Activated CD8-positive, alpha-beta memory T cell treated with anti-CD3 and anti-CD28 coated beads, Interleukin-2, amount 10 ng/mL, durations not matched to agents 7 days and 5 days (primary cell): ENCODE results near the gene FGF11. TPM values are rescaled to one million over a fixed set of nuclear protein-coding genes. Genes with fewer than 3 reads are reported as not detected.

Source experiments
- ATAC-seq: fragments of 150-1000 bp; cut with Tn5 transposase; one replicate; pipeline ENCODE4 v1.10.0; 2021; ENCODE audit warnings: moderate library complexity
- CTCF ChIA-PET: fragments of 350-600 bp; sonication (Branson Sonifier 250); formaldehyde crosslinking; loops from one replicate; lab custom pipeline; 2021; ENCODE audit warnings: antibody characterized with exemption; lab: Charles Lee
- DNase-seq: peaks from one replicate; pipeline ENCODE4 v3.0.0-alpha.2; 2020
- H3K27ac Mint-ChIP-seq: one replicate; pipeline ENCODE4 v1.8.0; 2021; ENCODE audit warnings: mild to moderate bottlenecking, mixed read lengths
- H3K27me3 Mint-ChIP-seq: one replicate; pipeline ENCODE4 v1.8.0; 2021; ENCODE audit warnings: mixed read lengths
- H3K36me3 Mint-ChIP-seq: one replicate; pipeline ENCODE4 v1.8.0; 2021; ENCODE audit warnings: mild to moderate bottlenecking, mixed read lengths
- H3K4me1 Mint-ChIP-seq: one replicate; pipeline ENCODE4 v1.8.0; 2021; ENCODE audit warnings: mixed read lengths
- H3K4me3 Mint-ChIP-seq: one replicate; pipeline ENCODE4 v1.8.0; 2021; ENCODE audit warnings: mild to moderate bottlenecking, moderate library complexity, mixed read lengths
- H3K9me3 Mint-ChIP-seq: one replicate; pipeline ENCODE4 v1.8.0; 2022; ENCODE audit warnings: low read depth, mixed read lengths
- total RNA-seq, 2 experiments: library from RNA; stranded (reverse); gene quantifications; one replicate each; pipeline ENCODE4 v1.2.3, GENCODE V29; 2021

Gene FGF11
- total RNA-seq, 2 experiments from 2014 or later, result 3.6 to 4.1 TPM

DNA sequence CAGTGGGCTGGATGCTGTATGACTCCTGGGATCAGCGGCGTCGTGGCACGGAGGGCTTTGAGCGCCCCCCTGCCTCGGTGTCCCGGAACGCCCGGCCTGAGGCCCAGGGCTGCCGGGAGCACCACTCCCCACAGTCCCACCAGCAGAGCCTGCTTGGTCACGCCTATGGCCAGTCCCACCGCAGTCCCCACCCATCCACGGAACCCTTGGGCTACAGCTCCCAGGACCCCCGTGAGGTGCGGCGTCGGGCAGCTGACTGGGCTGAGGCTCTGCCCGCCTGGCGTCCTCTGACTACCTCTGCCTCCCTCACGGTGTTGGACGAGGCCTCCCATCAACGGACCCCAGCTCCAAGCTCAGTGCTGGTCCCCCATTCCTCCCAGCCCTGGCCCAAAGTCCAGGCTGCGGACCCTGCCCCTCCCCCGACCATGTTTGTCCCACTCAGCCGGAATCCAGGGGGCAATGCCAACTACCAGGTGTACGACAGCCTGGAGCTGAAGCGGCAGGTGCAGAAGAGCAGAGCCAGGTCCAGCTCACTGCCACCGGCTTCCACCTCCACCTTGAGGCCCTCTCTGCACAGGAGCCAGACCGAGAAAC, 12.3 kb upstream of the FGF11 start:
- Mint-ChIP-seq H3K4me3 (no peak overlapping the region), H3K27ac (no peak overlapping the region), H3K36me3 (no peaks in the 10 kb centered on the region), H3K4me1 (no peaks in the 10 kb centered on the region), H3K27me3 (no peaks in the 10 kb centered on the region), H3K9me3 (no peaks in the 10 kb centered on the region)
- ATAC-seq (no peak), DNase-seq (no peak)
- CTCF ChIA-PET, result interaction anchor here (0.9 kb wide), 1 partner anchor 9 kb away, joined by 3 read pairs; no protein-coding TSS in a partner anchor

DNA sequence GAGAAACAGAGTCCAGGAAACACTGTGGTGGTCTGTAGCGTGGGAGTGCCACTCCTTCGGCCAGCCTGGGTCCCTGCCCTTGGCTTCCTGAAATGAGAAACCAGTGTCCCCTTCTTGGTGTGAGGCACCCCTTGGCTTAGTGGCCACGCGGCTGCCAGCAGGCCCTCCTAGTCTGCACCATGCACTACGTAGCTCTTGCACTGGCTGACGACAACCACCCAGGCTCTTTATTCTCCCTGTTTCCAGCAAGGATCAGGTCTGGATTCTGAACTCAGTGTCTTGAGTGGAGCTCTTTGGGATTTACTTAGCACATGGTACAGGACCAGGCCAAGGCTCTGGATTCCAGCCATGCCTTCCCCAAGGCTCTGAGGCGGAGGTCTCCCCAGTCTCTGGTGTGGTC, 11.8 kb upstream of the FGF11 start:
- ATAC-seq (no peak), DNase-seq (no peak)
- CTCF ChIA-PET, result interaction anchor here (0.9 kb wide), 1 partner anchor 9 kb away, joined by 3 read pairs; no protein-coding TSS in a partner anchor
- no peak overlapping the region for H3K4me3 Mint-ChIP-seq
- H3K9me3 Mint-ChIP-seq, result no peaks in the 10 kb centered on the region
- H3K4me1 Mint-ChIP-seq, result no peaks in the 10 kb centered on the region
- no peaks in the 10 kb centered on the region for H3K27me3 Mint-ChIP-seq
- H3K27ac Mint-ChIP-seq, result no peak overlapping the region
- no peaks in the 10 kb centered on the region for H3K36me3 Mint-ChIP-seq

DNA sequence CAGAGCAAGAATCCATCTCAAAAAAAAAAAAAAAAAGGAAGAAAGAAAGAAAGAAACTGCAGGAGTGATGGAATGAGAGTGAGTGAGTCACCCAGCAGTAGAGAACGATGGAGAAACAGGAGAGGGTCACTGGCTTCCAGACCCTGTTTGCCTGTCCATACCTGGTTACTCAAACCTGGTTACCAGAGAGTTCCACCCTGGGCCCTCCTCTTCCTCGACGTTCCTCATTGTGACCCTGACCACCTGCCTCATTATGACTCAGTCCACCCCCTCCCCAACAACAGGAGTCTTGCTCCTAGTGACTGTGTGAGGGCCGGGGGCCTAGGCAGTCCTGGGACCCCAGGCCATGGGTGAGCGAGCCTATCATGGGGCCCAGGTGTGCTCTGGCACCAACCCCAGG, 10.8 kb upstream of the FGF11 start, which contains the start of gene SPEM3:
Gene SPEM3 (plus strand): TSS at position 301 of the 400 bp plus-strand sequence. CDS start 46 bp downstream, at position 347.
- CTCF ChIA-PET, result no interaction called here

DNA sequence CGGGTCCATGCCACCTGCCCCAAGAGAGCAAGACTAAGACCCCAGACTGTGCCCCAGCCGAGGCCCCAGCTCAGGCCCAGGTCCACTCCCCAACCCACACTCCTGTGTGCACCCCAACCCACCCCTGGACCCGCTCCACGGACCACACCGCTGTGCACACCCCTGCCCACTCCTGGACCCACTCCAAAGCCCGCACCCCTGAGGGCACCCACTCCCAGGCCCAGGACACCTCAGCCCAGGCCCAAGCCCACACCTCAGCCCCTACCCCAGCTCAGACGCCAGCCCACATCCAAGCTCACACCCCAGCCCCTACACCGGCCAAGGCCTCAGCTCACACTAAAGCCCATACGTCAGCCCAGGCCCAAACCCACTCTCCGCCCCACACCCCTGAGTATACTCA, 9.6 kb upstream of the FGF11 start:
- no peaks in the 10 kb centered on the region for H3K27me3 Mint-ChIP-seq
- H3K4me3 Mint-ChIP-seq, result no peak overlapping the region
- DNase-seq (no peak), ATAC-seq (no peak)
- no peaks in the 10 kb centered on the region for H3K36me3 Mint-ChIP-seq
- CTCF ChIA-PET, result no interaction called here
- H3K27ac Mint-ChIP-seq, result no peak overlapping the region
- H3K9me3 Mint-ChIP-seq, result no peaks in the 10 kb centered on the region
- H3K4me1 Mint-ChIP-seq, result no peaks in the 10 kb centered on the region

More for the DNA sequence above, 10.8 kb upstream of the FGF11 start, which contains the start of gene SPEM3:
- DNase-seq, result no peak
- no peaks in the 10 kb centered on the region for H3K4me1 Mint-ChIP-seq
- H3K36me3 Mint-ChIP-seq, result no peaks in the 10 kb centered on the region
- no peaks in the 10 kb centered on the region for H3K27me3 Mint-ChIP-seq
- no peak for ATAC-seq
- H3K4me3 Mint-ChIP-seq, result no peak within 1 kb of the TSS
- H3K9me3 Mint-ChIP-seq, result no peaks in the 10 kb centered on the region
- H3K27ac Mint-ChIP-seq, result no peak within 1 kb of the TSS

DNA sequence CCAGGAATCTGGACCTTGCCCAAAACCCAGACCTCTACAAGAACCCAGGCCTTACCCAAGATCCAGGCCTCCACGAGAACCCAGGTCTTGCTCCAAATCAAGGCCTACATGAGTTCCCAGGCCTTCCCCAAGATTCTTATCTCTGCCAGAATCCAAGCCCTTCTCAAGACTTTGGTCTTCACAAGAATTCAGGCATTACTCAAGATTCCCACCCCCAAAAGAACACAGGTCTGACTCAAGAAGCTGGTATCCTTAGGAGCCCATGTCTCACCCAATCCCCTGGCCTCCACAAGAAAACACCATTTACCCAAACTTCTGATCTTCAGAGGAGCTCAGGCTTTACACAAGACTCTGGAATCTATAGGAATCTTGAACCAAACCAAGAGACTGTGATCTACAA, 8.1 kb upstream of the FGF11 start:
- Mint-ChIP-seq H3K4me1 (peaks cover 11% of the 10 kb centered on the region), H3K4me3 (no peak overlapping the region), H3K9me3 (no peaks in the 10 kb centered on the region), H3K36me3 (no peaks in the 10 kb centered on the region), H3K27ac (no peak overlapping the region), H3K27me3 (no peaks in the 10 kb centered on the region)
- ATAC-seq (no peak), DNase-seq (no peak)
- CTCF ChIA-PET, result interaction anchor here (0.6 kb wide), 1 partner anchor 227 kb away, joined by 3 read pairs; no protein-coding TSS in a partner anchor

DNA sequence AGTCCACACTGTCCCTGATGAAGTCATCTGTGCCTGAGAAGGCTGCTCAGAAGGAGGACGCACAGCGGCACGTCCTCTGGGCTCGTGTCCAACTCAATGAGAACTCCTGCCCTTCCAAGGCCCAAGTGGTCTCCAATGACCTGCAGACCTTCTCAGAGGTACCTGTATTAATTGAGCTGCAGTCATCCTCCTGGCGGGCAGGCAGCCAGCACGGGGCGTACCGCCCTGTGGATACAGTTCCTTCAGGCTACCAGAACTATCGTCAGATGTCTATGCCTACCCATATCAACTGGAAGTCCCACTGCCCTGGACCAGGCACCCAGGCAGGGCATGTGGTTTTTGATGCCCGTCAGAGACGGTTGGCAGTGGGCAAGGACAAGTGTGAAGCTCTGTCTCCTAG, 7.0 kb upstream of the FGF11 start:
- Mint-ChIP-seq H3K4me1 (peaks cover 20% of the 10 kb centered on the region), H3K4me3 (no peak overlapping the region), H3K9me3 (no peaks in the 10 kb centered on the region), H3K36me3 (no peaks in the 10 kb centered on the region), H3K27ac (no peak overlapping the region), H3K27me3 (no peaks in the 10 kb centered on the region)
- DNase-seq (no peak), ATAC-seq (no peak)
- CTCF ChIA-PET, result interaction anchor here (1.0 kb wide), 1 partner anchor 28 kb away, joined by 3 read pairs; the partner anchor contains the start of gene TMEM256

DNA sequence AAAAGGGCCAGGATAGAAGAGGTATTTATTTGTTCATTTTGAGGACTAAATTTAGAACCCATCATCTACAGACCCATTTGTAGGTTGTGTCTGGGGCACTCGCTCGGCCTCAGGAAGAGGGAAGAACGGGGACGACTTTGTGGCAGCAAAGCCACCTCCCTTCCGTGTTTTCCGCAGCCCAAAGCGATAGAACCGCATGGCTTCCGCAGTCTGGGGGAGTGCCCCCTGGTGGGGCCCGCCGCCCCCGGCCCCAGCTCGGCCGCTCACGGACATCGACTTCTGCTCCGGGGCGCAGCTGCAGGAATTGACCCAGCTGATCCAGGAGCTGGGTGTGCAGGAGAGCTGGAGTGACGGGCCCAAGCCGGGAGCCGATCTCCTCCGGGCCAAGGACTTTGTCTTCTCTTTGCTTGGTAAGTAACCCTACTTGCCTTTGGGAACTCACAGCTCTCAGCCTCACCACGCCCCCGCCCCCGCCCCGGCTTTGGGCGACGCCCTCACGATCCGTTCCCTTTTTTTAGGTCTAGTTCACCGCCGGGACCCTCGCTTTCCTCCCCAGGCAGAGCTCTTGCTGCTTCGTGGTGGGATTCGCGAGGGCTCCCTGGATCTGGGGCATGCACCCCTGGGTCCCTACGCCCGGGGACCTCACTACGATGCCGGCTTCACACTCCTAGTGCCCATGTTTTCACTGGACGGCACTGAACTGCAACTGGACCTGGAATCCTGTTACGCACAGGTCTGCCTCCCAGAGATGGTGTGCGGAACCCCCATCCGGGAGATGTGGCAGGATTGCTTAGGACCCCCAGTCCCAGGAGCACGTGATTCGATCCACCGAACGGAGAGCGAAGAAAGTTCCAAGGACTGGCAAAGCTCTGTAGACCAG, 3.4 kb upstream of the FGF11 start:
- H3K27ac Mint-ChIP-seq, result peak overlapping the region; percentile 97
- CTCF ChIA-PET, result interaction anchor here (0.9 to 5.3 kb wide), 43 partner anchors 9 to 409 kb away, joined by 3 to 88 read pairs (median 6); partner anchors contain the start of genes ACAP1, CHRNB1, NEURL4 and NLGN2
- peaks cover 18% of the 10 kb centered on the region for H3K27me3 Mint-ChIP-seq
- peak overlapping the region; percentile 86 for H3K4me3 Mint-ChIP-seq
- H3K9me3 Mint-ChIP-seq, result no peaks in the 10 kb centered on the region
- H3K36me3 Mint-ChIP-seq, result peaks cover 11% of the 10 kb centered on the region
- ATAC-seq, result peak; percentile 38
- DNase-seq, result peak; percentile 79
- peaks cover 48% of the 10 kb centered on the region for H3K4me1 Mint-ChIP-seq

DNA sequence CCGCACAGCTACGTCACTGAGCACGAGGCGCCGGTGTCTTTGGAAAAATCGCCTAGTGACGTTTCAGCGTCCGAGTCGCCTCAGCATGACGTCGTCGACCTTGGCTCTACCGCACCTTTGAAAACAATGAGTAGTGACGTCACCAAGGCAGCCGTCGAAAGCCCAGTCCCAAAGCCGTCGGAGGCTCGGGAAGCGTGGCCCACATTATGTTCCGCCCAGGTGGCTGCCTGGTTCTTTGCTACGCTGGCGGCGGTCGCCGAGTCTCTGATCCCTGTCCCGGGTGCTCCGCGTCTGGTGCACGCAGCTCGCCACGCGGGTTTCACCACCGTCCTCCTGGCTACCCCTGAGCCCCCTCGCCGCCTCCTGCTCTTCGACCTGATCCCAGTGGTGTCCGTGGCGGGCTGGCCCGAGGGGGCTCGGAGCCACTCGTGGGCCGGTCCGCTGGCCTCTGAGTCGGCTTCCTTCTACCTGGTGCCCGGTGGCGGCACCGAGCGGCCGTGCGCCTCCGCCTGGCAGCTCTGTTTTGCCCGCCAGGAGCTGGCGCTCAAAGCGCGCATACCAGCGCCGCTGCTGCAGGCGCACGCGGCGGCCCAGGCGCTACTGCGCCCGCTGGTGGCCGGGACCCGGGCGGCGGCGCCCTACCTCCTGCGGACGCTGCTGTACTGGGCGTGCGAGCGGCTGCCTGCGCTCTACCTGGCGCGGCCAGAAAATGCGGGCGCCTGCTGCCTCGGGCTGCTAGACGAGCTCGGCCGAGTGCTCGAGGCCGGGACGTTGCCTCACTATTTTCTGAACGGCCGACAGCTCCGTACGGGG, 2.5 kb upstream of the FGF11 start:
- H3K4me3 Mint-ChIP-seq, result peak overlapping the region; percentile 86
- peak overlapping the region; percentile 97 for H3K27ac Mint-ChIP-seq
- ATAC-seq (peak; percentile 71), DNase-seq (peak; percentile 87)
- peaks cover 11% of the 10 kb centered on the region for H3K36me3 Mint-ChIP-seq
- H3K4me1 Mint-ChIP-seq, result peaks cover 48% of the 10 kb centered on the region
- H3K27me3 Mint-ChIP-seq, result peaks cover 21% of the 10 kb centered on the region
- H3K9me3 Mint-ChIP-seq, result no peaks in the 10 kb centered on the region
- CTCF ChIA-PET, result interaction anchor here (0.8 to 5.3 kb wide), 53 partner anchors 9 to 408 kb away, joined by 3 to 88 read pairs (median 5); partner anchors contain the start of genes ACAP1, CHRNB1, FXR2 and NEURL4

DNA sequence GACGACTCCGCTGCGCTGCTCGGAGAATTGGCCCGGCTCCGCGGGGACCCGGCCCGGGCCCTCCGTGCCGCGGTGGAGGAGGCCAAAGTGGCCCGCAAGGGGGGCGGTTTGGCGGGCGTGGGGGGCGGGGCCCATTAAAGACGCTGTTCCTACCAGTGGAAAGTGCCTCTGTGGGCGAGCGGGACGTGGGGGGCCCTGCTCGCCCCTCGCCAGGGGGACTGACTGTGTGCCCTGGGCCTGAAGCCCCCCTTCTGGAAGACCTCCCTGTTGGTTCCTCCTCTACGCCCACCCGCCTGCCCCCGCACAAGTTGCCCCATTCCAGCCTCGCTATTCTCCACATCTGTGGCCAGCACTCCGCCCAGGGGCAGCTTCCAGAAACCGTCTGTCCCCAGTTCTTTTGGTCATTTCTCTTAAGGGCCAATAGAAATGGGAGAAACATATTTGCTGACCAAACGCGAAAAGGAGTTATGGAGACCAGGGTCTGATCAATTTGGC, 1.9 kb upstream of the FGF11 start:
- ATAC-seq (no peak), DNase-seq (no peak)
- no peaks in the 10 kb centered on the region for H3K9me3 Mint-ChIP-seq
- peaks cover 11% of the 10 kb centered on the region for H3K36me3 Mint-ChIP-seq
- H3K27ac Mint-ChIP-seq, result peak overlapping the region; percentile 28
- peak overlapping the region; percentile 86 for H3K4me3 Mint-ChIP-seq
- peaks cover 48% of the 10 kb centered on the region for H3K4me1 Mint-ChIP-seq
- H3K27me3 Mint-ChIP-seq, result peaks cover 26% of the 10 kb centered on the region
- CTCF ChIA-PET, result interaction anchor here (0.8 to 5.3 kb wide), 45 partner anchors 8 to 249 kb away, joined by 3 to 88 read pairs (median 6); partner anchors contain the start of genes ACAP1, CHRNB1, FXR2 and NEURL4

DNA sequence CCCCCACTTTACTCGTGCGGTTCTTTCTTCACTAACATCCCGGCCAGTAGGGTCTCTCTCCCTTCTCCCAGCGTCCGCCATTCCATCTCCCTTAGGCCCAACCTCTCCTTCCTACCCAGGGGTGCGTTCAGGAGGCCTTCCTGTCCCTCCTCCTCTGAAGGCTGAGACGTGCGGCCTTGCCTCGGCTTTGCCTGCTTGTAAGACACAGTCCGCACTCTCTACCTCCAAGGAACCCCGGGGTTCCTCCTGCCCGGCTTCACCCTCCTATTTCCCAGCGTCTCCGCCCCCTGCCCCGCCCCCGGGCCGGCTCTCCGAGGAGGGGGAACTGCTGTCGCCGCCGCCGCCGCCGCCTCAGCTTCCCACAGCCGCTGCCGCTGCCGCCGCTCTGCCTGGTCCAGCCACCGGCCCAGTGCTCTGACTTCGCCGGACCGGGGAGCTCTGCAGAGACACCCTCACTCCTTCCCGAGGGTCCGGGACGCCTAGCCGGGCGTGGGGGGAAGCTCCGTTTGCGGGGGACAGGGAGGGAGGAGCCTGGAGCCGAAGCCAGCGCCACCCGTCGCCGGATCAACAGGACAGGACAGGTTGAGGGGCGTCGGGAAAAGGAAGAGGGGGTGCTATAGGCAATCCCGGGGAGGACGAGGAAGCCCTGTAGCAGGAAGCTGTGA, 1.2 kb upstream of the FGF11 start:
- Mint-ChIP-seq H3K27me3 (peaks cover 28% of the 10 kb centered on the region), H3K36me3 (peaks cover 11% of the 10 kb centered on the region), H3K4me1 (peaks cover 48% of the 10 kb centered on the region), H3K4me3 (peak overlapping the region; percentile 64), H3K9me3 (no peaks in the 10 kb centered on the region), H3K27ac (peak overlapping the region; percentile 28)
- DNase-seq (peak; percentile 61), ATAC-seq (no peak)
- CTCF ChIA-PET, result interaction anchor here (1.2 to 5.3 kb wide), 9 partner anchors 7 to 175 kb away, joined by 4 to 88 read pairs (median 32); partner anchors contain the start of genes CHRNB1, NEURL4, PLSCR3 and SENP3

DNA sequence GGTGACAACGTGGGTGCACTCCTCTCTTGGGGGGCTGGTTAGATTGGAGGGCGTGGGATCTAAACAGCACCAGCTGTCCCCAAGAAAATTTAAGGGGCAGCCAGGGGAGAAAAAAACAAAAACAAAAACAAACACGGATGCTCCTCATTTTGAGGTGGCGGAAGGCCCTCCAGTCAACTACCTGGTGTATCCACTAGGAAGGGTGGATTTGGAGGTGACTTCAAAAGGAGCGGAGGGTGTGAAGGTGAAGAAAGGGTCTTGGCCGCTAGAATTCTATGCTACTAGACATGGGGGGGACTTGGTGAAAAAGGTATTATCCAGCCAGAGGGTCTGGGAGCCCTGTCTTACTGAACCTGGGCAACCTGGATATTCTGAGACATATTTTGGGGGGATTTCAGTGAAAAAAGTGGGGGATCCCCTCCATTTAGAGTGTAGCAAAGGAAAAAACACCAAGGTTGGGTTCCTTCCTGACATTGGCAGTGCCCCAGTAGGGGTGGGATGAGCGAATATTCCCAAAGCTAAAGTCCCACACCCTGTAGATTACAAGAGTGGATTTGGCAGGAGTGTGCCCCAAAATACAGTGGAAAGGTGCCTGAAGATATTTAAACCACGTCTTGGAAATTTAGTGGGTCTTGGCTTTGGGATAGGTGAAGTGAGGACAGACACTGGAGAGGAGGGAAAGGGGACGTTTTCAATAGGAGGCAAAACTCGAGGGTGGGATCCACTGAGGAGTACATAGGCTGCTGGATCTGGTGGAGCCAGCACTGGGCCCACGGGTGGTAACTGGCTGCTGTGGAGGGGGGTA, 454 bp upstream of the FGF11 start:
- ATAC-seq, result no peak
- H3K27me3 Mint-ChIP-seq, result peaks cover 34% of the 10 kb centered on the region
- CTCF ChIA-PET, result interaction anchor here (1.0 to 5.3 kb wide), 8 partner anchors 16 to 122 kb away, joined by 3 to 88 read pairs (median 24); partner anchors contain the start of genes PLSCR3, SENP3 and TMEM95

More for the DNA sequence above, 454 bp upstream of the FGF11 start:
- Mint-ChIP-seq H3K4me1 (peaks cover 48% of the 10 kb centered on the region), H3K36me3 (peaks cover 11% of the 10 kb centered on the region), H3K27ac (peak overlapping the region; percentile 47), H3K9me3 (no peaks in the 10 kb centered on the region), H3K4me3 (peak overlapping the region; percentile 64)
- DNase-seq, result no peak
